Activated CD4-positive, alpha-beta T cell treated with anti-CD3 and anti-CD28 coated beads, Interleukin-2, amount 50 U/mL, for 16 hours (primary cell): ENCODE results near the gene ERVW-1.
"Not testable (repeated sequence)": the region's sequence is repeated elsewhere in the genome, so short reads cannot be mapped to it uniquely, and the experiment has no call there.

Source experiments
- DNase-seq: peaks from one replicate; pipeline ENCODE4 v3.0.0-alpha.2; 2020

ERVW-1 gene

DNA sequence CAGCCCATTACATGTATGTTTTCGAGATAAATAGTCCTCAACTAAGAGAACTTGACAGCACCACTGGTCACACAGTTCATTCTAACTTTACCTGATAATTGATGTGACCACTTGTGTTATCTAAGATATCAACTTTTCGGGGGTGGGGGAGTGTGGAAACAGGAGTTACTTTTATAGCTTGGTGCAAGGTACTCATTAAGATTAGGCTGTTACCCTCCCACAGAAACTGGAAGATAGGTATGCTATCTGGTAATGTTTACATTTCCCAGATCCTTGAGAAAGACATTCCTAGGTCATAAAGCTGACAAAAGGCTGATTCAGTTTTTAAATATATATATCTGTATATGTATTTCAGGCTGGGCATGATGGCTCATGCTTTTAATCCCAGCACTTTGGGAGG lies 11.1 kb downstream of the ERVW-1 start:
- DNase-seq: no peak

GRCh38 chr7:92464515-92464914 lies 13.2 kb downstream of the ERVW-1 start:
- no peak for DNase-seq

DNA sequence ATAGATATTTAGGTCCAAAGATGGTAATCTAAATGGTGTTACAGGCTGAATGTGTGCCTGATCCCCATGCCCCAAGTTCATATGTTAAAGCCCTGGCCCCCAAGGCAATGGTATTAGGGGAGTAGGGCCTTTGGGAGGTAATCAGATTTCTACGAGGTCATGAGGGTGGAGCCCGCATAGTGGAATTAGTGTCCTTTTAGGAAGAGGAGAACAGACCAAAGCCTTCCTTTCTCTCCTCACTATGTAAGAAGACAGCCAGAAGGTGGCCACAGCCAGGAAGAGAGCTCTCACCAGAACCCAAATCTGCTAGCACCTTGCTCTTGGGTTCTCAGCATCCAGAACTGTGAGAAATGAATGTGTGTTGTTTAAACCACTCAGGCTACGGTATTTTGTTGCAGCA lies 15.2 kb downstream of the ERVW-1 start:
- no peak for DNase-seq

DNA sequence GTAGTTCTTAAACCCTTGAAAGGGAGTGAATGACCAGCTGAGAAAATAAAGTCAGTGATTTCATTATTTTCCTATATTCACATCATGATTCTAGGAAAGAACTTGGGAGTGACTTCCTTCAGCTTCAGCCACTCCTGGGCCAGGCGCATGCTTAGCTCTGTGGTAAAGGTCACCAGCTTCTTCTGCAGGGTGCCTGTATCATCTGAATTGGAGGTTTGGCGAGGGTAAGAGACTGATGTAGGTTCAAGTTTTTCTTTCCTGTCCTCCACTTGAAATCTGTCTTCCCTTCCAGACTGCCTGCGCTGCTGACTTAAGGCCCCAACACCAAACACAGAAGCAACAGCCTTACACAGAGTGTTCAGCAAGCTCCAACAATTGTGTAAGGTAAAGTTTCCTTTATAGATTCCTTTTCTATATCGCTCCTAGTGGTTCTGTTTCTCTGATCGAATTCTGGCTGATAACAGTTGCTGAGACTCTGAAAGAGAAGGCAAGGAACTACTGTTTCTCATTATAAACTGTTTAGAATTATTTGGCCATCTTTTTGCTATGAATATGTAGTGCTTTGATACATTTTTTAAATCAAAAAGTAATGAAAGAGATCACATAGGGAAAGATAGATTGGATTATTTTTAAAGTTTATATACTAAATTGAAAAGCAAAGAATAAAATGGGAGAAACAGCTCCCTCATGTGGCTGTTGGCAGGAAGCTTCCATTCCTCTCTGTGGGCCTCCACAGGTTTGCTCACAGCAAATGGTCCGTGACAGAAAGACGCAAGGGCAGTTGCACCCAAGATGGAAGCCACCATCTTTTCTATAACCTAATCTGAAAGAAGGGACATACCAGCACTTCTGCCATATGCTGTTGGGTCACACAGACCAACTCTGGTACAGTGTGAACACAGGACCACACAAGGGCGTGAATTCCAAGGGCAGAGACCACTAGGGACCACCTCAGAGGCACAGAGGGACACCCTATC lies 16.4 kb downstream of the ERVW-1 start:
- peak; percentile 46 for DNase-seq

GRCh38 chr7:92460510-92460909 lies 17.2 kb downstream of the ERVW-1 start:
- DNase-seq: no peak

DNA sequence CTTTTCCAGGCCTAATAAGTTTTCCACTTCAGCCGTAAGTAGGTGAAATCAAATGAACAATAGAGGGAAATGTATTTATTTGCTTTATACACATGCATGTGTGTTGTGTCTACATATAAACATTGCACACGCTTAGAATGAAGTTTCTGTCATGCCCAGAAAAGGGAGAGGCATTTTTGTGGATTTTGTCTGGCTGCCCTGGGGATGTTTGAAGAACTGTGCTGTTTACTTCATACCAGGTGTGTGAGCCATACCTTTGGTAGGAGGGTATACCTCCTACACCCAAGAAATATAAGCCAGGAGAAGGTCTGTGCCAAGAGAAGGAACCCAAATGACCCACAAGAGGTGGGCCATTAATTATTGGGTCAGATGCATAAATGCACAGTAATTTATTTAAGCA lies 17.6 kb downstream of the ERVW-1 start:
- no peak for DNase-seq

GRCh38 chr7:92456236-92456635 lies 21.5 kb downstream of the ERVW-1 start:
- DNase-seq: no peak

DNA sequence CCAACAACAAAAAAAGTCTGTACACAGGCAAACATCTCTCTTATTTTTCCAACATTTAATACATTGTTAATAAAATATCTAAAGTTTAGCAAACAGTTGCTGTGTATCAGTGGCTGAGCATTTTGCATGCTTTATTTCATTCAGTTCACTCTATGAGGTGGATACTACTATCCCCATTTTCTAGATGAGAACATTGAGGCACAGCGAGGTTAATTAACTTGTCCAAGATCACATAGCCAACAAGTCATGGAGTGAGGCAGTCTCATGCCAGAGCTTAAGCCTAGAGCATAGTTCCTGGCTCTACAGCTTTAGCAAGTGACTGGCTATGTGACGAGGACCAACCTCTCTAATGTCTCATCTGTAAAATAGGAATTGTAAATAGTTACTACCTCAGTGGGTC lies 26.1 kb downstream of the ERVW-1 start:
- DNase-seq: no peak

DNA sequence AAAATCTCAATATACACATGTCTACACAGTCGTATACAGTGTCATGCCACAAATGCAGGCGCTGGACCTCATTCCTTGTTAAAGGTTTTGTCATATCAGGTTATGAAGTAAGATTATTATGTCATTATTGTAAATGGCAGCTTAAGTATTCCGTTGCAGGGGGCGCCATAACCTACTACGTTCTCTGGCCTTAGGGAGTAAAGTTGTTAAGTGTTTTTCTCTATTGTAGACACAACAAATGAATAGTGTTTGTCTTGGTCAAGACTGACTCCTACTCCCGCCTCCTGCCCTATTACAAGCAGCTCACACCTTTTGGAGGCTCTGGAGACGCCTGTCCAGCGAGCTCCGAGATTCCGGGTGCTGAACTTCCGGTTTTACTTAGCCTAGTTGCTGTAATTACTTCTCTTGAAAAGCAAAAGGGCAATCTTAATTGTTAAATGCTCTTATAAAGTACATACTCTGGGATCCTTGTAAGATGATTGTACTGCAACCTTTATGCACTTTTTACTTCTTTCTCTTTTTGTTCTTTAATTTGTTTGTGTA lies 29.5 kb downstream of the ERVW-1 start:
- peak; percentile 55 for DNase-seq

- peak; percentile 91 for DNase-seq
Measured at GRCh38 chr7:92447345-92448204, 30.2 kb downstream of the ERVW-1 start, which contains the start of gene GATAD1. Gene GATAD1 (plus strand): TSS chr7:92447482. CDS start chr7:92447730, 248 bp downstream.

DNA sequence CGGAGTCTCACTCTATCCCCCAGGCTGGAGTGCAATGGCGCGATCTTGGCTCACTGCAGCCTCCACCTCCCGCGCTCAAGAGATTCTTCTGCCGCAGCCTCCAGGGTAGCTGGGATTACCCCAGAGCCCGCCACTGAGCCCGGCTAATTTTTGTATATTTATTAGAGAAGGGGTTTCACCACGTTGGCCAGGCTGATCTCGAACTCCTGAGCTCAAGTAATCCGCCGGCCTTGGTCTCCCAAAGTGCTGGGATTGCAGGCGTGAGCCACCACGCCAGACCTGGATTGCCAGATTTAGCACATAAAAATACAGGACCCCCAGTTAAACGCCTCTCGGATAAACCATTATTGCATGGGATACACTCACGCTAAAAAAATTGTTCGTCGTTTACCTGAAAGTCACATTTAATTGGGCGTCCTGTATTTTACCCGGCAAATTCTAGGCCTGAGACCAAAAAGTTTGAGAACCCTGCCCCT lies 30.8 kb downstream of the ERVW-1 start:
- DNase-seq: no peak

- DNase-seq: not testable (repeated sequence)
Measured at GRCh38 chr7:92442720-92443119, 35.0 kb downstream of the ERVW-1 start.

GRCh38 chr7:92437956-92438491 lies 39.7 kb downstream of the ERVW-1 start:
- DNase-seq: no peak

GRCh38 chr7:92436612-92437445 lies 40.9 kb downstream of the ERVW-1 start:
- DNase-seq: no peak

GRCh38 chr7:92435542-92435941 lies 42.2 kb downstream of the ERVW-1 start:
- no peak for DNase-seq

- DNase-seq: no peak
Measured at GRCh38 chr7:92433019-92433418, 44.7 kb downstream of the ERVW-1 start.

DNA sequence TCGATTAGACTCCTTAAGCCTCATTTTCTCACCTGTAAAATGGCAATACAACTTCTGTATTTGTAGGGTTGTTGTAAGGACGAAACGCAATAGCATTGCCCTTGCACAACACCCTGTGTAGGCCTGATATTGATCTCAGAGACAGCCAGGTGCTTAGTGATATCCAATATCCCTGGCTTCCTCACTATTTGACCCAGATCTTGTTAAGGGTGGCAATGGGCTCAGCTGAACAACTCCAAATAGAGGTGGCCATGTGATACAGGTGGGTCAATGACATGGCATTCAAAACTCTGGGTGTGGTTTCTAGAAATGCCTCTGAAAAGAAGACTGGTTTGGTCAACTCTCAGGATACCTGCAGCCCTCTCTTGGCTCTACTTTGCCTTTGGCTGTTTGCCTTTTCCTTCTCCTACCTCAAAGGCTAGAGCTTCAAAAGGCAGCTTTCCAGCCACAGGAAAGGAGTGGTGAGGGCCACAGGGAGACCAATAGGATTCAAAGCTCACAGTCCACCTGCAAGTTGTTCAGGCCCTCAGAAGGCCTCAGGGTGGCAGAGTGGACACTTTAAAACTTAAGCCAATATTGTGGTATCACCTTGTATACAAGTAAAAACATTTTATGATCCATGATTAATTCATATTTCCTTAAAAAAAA lies 45.3 kb downstream of the ERVW-1 start:
- DNase-seq: no peak

DNA sequence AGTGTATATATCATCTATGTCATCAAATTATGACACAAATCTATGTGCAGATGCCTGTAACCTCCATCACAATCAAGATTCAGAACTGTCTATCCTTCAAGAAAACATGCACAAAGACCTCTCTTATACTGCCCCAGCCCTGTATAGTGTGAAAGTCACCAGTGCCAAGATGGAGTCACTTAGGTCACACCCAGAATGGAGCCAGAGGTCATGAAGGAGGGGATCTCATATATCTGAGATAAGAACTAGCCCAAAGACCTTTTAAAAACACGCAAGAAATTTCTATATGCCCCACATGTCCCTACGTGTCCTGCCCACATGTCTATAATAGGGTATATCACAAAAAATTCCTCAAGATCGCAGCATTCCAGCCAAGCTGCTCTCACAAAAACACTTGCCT lies 50.6 kb downstream of the ERVW-1 start:
- no peak for DNase-seq

GRCh38 chr7:92425311-92425947 lies 52.3 kb downstream of the ERVW-1 start:
- peak; percentile 39 for DNase-seq

DNA sequence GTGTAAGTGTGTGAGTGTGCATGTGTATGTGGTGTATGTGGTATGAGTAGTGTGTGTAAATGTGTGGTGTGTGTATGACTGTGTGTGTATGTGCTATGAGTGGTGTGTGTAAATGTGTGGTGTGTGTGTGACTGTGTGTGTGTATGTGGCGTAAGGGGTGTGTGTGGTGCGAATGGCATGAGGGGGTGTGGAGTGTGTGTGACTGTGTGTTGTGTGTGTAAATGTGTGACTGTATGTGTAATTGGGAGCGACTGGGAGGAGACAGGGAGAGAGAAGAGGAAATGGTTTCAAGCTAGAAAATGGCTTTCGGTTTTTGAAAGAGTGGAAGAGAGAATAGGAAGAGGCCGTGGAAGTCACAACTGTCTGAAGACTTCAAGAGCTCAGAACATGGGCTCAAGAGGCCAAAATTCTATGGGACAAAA lies 54.0 kb downstream of the ERVW-1 start:
- peak; percentile 9 for DNase-seq

DNA sequence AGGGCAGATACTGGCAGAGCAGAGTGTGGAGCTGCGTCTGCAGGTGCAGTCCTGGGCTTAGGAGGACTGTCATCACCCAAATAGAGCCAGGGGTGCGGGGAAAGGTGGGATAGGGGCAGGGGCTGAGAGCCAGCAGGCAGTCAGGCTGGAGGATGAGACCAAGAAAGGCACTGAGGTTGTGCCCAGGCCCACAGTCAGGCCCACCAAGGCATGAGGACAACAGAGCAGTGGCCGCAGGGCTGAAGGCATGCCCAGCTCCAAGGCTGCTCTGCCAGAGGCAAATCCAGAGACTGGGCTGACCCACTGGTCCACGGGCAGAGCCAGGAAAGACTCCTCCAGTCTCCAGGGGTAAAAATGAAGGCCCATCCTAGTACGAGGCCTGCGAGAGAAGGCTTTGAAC lies 54.8 kb downstream of the ERVW-1 start:
- DNase-seq: no peak
